SK-N-MC (cell line): ENCODE data around the gene MCF2L.
A peak's percentile ranks its signal among the peaks of the same experiment; 100 is the strongest.
"Not testable (repeated sequence)": the region's sequence is repeated elsewhere in the genome, so short reads cannot be mapped to it uniquely, and the experiment has no call there.

Experiments
- DNase-seq: peaks from one replicate; pipeline ENCODE4 v3.0.0-alpha.2; 2011; ENCODE audit warnings: low read depth, low spot score
- H3K27ac ChIP-seq: fragments of 200-600 bp; sonication (generic); 2 replicates; pipeline ENCODE4 v1.5.1; 2016; ENCODE audit warnings: mixed run types
- H3K36me3 ChIP-seq: fragments of 200-600 bp; sonication (generic); 2 replicates; pipeline ENCODE4 v1.6.1; 2017; ENCODE audit warnings: antibody characterized with exemption, low read length, mixed read lengths; ENCODE audit not compliant: insufficient read depth
- H3K4me3 ChIP-seq: fragments of 200-600 bp; sonication (generic); 2 replicates; pipeline ENCODE4 v1.5.1; 2016
- H3K9ac ChIP-seq: fragments of 200-600 bp; sonication (generic); 2 replicates; pipeline ENCODE4 v1.8.0; 2017; ENCODE audit warnings: mixed run types, mixed read lengths; ENCODE audit not compliant: insufficient read length
- H3K9me3 ChIP-seq: fragments of 200-600 bp; sonication (generic); 2 replicates; pipeline ENCODE4 v1.6.1; 2017; ENCODE audit warnings: low read depth, mild to moderate bottlenecking, antibody characterized with exemption, low read length, moderate library complexity, mixed read lengths
- EZH2 ChIP-seq: fragments of 200-600 bp; sonication (generic); IDR thresholded peaks from one replicate; pipeline ENCODE4 v1.6.1; 2017; ENCODE audit warnings: antibody characterized with exemption
- FOXP2 ChIP-seq: optimal IDR thresholded peaks from 2 replicates; pipeline ENCODE3; 2011; ENCODE audit warnings: mild to moderate bottlenecking, moderate library complexity; ENCODE audit not compliant: insufficient read depth; ENCODE audit errors: extremely low read length, control extremely low read depth
- POLR2AphosphoS5 ChIP-seq: IDR thresholded peaks from 2 replicates; pipeline ENCODE4 v1.6.1; 2012; ENCODE audit warnings: mild to moderate bottlenecking, low read depth, low read length, borderline replicate concordance

Gene MCF2L

DNA sequence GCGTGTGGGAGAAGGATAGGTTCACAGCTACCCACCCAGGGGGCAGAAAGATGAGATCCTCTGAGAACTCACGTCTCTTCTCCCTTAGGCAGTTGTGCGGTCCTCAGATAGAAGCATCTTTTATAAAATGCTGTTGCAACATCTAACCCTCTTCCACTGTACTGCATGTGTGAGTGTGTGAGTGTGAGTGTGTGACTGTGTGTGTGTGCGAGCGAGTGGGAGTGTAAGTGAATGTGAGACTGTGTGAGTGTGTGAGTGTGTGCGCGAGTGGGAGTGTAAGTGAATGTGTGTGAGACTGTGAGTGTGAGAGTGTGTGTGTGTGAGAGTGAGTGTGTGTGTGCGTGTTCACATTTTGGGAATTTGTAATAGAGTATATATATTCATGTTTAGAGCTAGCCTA lies 81.0 kb downstream of the MCF2L start:
- TF ChIP-seq EZH2 (peak; percentile 53), FOXP2 (no peak), POLR2AphosphoS5 (no peak)
- no peaks in the 10 kb centered on the region for H3K9me3 ChIP-seq
- H3K36me3 ChIP-seq, result no peaks in the 10 kb centered on the region

DNA sequence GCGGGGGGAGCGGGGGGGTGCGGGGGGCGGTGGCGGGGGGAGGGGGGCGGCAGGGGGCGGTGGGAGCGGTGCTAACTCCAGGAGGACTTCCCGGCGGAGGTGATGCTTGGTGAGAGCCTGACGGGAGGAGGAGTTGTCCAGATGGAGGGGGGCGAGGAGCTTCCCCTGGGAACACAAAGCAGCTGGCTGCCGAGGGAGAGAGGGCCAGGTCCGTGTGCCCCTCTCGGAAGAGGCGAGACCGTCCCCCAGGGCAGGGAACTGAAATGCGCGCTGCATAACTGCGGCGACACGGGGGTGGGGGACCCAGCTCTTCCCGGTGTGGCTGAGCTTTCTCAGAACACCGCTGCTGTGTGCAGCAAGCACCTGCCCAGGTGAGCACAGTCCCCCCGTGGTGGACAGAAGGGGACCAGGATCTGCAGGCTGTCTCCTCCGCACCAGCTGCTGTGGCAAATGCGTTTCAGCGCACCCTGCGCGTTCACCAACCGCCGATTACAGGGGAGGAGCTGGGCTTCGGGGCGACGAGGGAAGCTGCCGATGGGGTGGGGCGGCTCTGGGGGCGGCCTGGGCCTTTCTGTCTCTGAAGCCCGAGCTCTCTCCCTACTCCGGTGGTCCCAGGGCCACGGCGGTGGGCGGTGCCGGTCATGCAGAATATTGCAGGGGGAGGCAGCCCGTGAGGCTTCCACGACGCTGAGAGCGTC lies 81.9 kb downstream of the MCF2L start:
- no peak overlapping the region for H3K9ac ChIP-seq
- H3K36me3 ChIP-seq, result no peaks in the 10 kb centered on the region
- no peak overlapping the region for H3K4me3 ChIP-seq
- H3K27ac ChIP-seq, result no peak overlapping the region
- DNase-seq, result no peak
- no peak for TF ChIP-seq FOXP2
- peak; percentile 40 for TF ChIP-seq EZH2
- TF ChIP-seq POLR2AphosphoS5, result no peak
- no peaks in the 10 kb centered on the region for H3K9me3 ChIP-seq

More for the DNA sequence above, 81.0 kb downstream of the MCF2L start:
- no peak overlapping the region for H3K9ac ChIP-seq
- H3K27ac ChIP-seq, result no peak overlapping the region
- DNase-seq, result no peak
- no peak overlapping the region for H3K4me3 ChIP-seq

DNA sequence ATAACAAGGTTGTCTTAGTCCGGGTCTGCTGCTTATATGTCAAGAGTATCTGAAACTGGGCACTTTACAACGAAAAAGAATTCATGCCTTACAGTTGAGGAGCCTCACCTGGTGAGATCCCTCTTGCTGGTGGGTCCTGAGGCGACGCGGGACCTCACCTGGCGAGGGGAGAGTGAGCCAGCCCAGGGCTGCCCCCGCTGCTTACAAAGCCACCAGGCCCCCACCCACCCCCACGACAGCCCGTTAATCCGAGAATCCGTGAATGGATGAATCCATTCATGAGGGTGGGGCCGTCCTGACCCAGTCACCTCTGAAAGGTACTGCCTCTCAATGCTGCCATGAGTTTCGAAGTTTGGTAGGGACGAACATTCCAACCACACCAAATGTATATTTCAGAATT lies 82.6 kb downstream of the MCF2L start:
- no peak overlapping the region for H3K4me3 ChIP-seq
- H3K27ac ChIP-seq, result no peak overlapping the region
- no peak overlapping the region for H3K9ac ChIP-seq
- TF ChIP-seq EZH2 (no peak), FOXP2 (no peak), POLR2AphosphoS5 (no peak)
- H3K9me3 ChIP-seq, result no peaks in the 10 kb centered on the region
- no peaks in the 10 kb centered on the region for H3K36me3 ChIP-seq
- DNase-seq, result no peak

DNA sequence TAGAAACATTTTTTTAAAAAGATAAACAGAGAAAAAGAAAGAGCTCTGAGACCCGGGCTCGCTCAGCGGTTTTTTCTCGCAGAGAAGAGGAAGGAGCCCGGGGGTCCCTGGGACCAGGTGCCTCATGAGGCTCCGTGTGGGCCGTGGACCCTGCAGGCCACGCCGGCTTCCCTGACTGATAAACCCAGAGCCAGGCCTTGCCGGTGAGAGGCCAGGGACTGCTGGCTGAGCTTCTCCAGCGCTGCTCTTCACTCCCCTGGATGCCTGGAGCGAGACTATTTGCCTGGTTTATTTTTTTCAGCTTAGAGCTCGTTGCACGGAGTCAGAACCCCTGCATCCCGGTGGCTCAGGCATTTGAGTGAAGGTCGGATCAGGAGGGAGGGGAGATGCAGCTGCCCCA lies 83.2 kb downstream of the MCF2L start:
- TF ChIP-seq EZH2 (no peak), POLR2AphosphoS5 (no peak), FOXP2 (no peak)
- DNase-seq, result no peak
- Histone ChIP-seq H3K27ac (no peak overlapping the region), H3K4me3 (no peak overlapping the region), H3K36me3 (no peaks in the 10 kb centered on the region), H3K9ac (no peak overlapping the region), H3K9me3 (no peaks in the 10 kb centered on the region)

DNA sequence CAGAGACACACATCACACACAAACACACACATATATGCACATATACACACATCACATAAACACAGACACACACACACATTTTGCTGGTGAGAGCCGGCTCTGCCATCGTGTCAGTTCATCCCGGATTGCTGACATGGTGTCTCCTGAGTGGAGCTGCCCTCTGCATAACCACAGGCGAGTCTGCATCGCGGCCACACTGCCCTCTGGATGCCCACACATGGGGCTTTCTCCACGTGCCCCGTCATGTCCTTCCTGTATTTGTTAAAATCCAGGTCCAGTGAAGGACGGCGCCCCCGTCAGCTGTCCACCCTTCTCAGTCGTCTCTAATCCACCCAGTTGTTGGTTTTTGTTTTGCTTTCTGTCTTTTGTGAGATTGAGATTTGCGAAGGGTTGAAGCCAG lies 84.0 kb downstream of the MCF2L start:
- TF ChIP-seq FOXP2, result no peak
- TF ChIP-seq EZH2, result no peak
- no peak for TF ChIP-seq POLR2AphosphoS5
- no peaks in the 10 kb centered on the region for H3K9me3 ChIP-seq
- DNase-seq, result no peak

DNA sequence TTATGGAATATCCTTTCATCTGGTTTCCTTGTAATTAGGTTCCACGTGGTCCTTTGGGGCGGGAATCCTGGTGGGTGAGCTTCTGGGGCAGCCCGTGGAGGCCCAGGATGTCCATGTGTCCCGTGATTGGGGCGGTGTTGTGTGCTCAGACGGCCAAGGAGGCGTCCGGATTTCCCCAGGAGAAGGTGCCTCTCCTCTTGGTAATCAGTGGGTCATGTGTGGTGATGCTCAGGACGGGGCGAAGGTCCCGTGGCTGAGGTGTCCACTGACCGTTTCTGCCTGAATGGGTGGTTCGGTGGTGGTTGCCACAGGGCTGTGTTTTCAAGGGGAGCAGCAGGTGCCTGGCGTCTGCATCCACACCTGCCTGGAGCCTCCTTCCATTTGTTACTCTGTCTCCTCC lies 84.4 kb downstream of the MCF2L start:
- Histone ChIP-seq H3K4me3 (no peak overlapping the region), H3K9ac (no peak overlapping the region), H3K36me3 (no peaks in the 10 kb centered on the region), H3K27ac (no peak overlapping the region), H3K9me3 (no peaks in the 10 kb centered on the region)
- DNase-seq, result no peak
- TF ChIP-seq EZH2 (no peak), FOXP2 (no peak), POLR2AphosphoS5 (no peak)

More for the DNA sequence above, 84.0 kb downstream of the MCF2L start:
- no peak overlapping the region for H3K9ac ChIP-seq
- H3K27ac ChIP-seq, result no peak overlapping the region
- no peak overlapping the region for H3K4me3 ChIP-seq
- no peaks in the 10 kb centered on the region for H3K36me3 ChIP-seq

DNA sequence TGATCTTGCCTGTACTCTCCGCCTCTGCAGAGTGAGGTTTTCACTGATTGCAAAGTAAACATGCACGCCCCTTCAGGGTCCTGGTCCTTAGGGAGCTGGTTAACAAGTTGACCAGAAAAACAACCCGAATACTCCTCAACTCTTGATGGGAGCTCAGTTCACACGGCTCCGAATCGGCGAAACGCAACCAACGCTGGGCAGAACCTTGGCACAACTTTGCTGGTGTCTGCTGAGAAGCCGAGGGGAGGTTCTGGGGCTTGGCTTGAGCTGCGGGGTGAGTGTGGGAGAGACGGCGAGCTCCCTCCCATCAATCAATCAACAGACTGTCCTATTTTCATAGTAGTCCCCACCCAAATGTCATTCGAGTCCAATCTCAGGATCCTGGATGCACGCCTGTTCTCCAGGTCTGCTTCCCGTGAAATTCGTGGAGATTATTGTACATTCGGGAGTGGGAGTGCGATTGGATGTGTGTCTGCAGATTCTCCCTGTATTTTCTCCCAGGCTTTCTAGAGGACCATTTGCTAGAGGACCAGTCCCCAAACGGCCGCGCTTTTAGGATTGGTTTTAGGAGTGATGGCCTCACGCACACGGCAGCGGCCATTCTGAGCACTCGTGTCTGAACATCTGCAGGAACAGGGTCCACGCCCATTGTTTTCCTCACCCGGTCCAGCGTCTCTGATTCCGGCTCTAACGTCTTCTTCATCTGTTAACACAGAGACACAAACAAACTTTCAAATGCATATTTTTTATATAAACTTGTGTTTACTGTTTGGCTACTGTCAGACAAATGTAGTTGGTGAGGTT lies 85.0 kb downstream of the MCF2L start:
- DNase-seq, result no peak
- no peak overlapping the region for H3K4me3 ChIP-seq
- no peak overlapping the region for H3K9ac ChIP-seq
- no peaks in the 10 kb centered on the region for H3K9me3 ChIP-seq
- TF ChIP-seq EZH2, result no peak
- no peak for TF ChIP-seq POLR2AphosphoS5
- no peak for TF ChIP-seq FOXP2
- no peak overlapping the region for H3K27ac ChIP-seq
- H3K36me3 ChIP-seq, result no peaks in the 10 kb centered on the region

DNA sequence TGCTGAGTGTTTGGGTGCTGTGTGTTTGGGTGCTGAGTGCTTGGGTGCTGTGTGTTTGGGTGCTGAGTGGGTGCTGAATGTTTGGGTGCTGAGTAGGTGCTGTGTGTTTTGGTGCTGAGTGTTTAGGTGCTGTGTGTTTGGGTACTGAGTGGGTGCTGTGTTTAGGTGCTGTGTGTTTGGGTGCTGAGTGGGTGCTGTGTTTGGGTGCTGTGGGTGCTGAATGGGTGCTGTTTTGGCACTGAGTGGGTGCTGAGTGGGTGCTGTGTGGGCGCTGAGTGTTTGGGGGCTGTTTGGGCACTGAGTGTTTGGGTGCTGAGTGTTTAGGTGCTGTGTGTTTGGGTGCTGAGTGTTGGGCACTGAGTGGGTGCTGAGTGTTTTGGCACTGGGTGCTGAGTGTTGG lies 88.1 kb downstream of the MCF2L start:
- H3K27ac ChIP-seq, result no peak overlapping the region
- no peaks in the 10 kb centered on the region for H3K36me3 ChIP-seq
- TF ChIP-seq POLR2AphosphoS5 (no peak), EZH2 (no peak), FOXP2 (no peak)
- no peak overlapping the region for H3K9ac ChIP-seq
- H3K9me3 ChIP-seq, result no peaks in the 10 kb centered on the region
- no peak for DNase-seq
- H3K4me3 ChIP-seq, result no peak overlapping the region

DNA sequence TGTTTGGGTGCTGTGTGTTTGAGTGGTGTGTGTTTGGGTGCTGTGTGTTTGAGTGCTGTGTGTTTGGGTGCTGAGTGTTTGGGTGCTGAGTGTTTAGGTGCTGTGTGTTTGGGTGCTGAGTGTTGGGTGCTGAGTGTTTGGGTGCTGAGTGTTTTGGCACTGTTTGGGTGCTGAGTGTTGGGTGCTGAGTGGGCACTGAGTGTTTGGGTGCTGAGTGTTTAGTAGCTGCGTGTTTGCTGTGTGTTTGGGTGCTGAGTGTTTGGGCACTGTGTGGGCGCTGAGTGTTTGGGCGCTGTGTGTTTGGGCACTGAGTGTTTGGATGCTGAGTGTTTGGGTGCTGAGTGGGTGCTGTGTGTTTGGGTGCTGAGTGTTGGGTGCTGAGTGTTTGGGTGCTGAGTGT lies 88.5 kb downstream of the MCF2L start:
- H3K27ac ChIP-seq, H3K4me3 ChIP-seq, H3K9me3 ChIP-seq, DNase-seq, H3K36me3 ChIP-seq, H3K9ac ChIP-seq: not testable (repeated sequence)
